Measurements from ENCODE around the gene LRP2. TPM values are rescaled to one million over a fixed set of nuclear protein-coding genes. Genes with fewer than 3 reads are reported as not detected.

LRP2 gene
- total and polyA plus RNA-seq, 2 of the 4 experiments (the other 2 are of a cell fraction), result not detected

GRCh38 chr2:169240405-169240804 is 121.9 kb downstream of the LRP2 start:
- BruUV-seq (replicated peaks), result no TSS peak
- H3K23ac ChIP-seq (ENCODE audit: low read depth, low read length), result no peak overlapping the region
- ChIA-PET CTCF (no interaction called here), POLR2A (ENCODE audit: unreplicated experiment) (no interaction called here)
- H3K27ac ChIP-seq (ENCODE audit: insufficient read depth, low read length), result no peak overlapping the region
- no peak overlapping the region for H2BK15ac ChIP-seq (ENCODE audit: low read depth, low read length)
- H2BK20ac ChIP-seq (ENCODE audit: low read depth, low read length), result no peak overlapping the region
- intact Hi-C loops (cut with micrococcal nuclease), result no loop called here
- H4K91ac ChIP-seq (ENCODE audit: insufficient read depth, low read depth, low read length), result no peak overlapping the region
- H3K18ac ChIP-seq (ENCODE audit: low read depth, low read length), result no peak overlapping the region
- DNase-seq (no peak), ATAC-seq (ENCODE audit: low read depth) (no peak)
- no peak overlapping the region for H3K4ac ChIP-seq (ENCODE audit: low read depth, low read length)
- no peak overlapping the region for H3K9ac ChIP-seq (ENCODE audit: low read depth, low read length)
- H3K56ac ChIP-seq (ENCODE audit: extremely low read depth, insufficient read depth, low read length), result no peak overlapping the region
- no peaks in the 10 kb centered on the region for H4K20me1 ChIP-seq (ENCODE audit: insufficient read depth, low read length)
- no peak overlapping the region for H2AFZ ChIP-seq (replicated peaks; ENCODE audit: low read length, poor library complexity)
- no peak overlapping the region for H3K14ac ChIP-seq (replicated peaks; ENCODE audit: low read depth, low read length)
- TF ChIP-seq POLR2A (IDR thresholded peaks at IDR 0.05; ENCODE audit: low read depth, low read length), result no peak
- no peak for TF ChIP-seq RFX5 (IDR thresholded peaks at IDR 0.05; ENCODE audit: low read depth, low read length)
- no peak for TF ChIP-seq CHD1 (IDR thresholded peaks at IDR 0.05; ENCODE audit: low read depth, low read length)
- no peak for TF ChIP-seq SMC3 (IDR thresholded peaks at IDR 0.05; ENCODE audit: low read depth, low read length)
- TF ChIP-seq MXI1 (IDR thresholded peaks at IDR 0.05; ENCODE audit: borderline replicate concordance, low read depth, low read length), result no peak
- no peak for TF ChIP-seq RAD21 (IDR thresholded peaks at IDR 0.05; ENCODE audit: low read length)
- TF ChIP-seq CEBPB (IDR thresholded peaks at IDR 0.05; ENCODE audit: low read depth, low read length), result no peak
- TF ChIP-seq MAFK (IDR thresholded peaks at IDR 0.05; ENCODE audit: low read depth, low read length), result no peak
- no peak for TF ChIP-seq ELK1 (IDR thresholded peaks at IDR 0.05; ENCODE audit: borderline replicate concordance, low read depth, low read length)
- no peak for TF ChIP-seq NFE2L2 (IDR thresholded peaks at IDR 0.05; ENCODE audit: low read depth, low read length)
- TF ChIP-seq CTCF (conservative IDR thresholded peaks at IDR 0.05; ENCODE audit: low read depth, low read length), result no peak
- no peak for TF ChIP-seq USF2 (IDR thresholded peaks at IDR 0.05; ENCODE audit: low read depth, low read length)
- no peak for TF ChIP-seq FOS (IDR thresholded peaks at IDR 0.05; ENCODE audit: low read depth, low read length)
- no peak for TF ChIP-seq RCOR1 (IDR thresholded peaks at IDR 0.05; ENCODE audit: insufficient replicate concordance, low read length)
- no peak for TF ChIP-seq BHLHE40 (IDR thresholded peaks at IDR 0.05; ENCODE audit: low read depth, low read length)
- TF ChIP-seq MAZ (IDR thresholded peaks at IDR 0.05; ENCODE audit: borderline replicate concordance, low read depth, low read length), result no peak
- no peaks in the 10 kb centered on the region for H3K27me3 ChIP-seq (ENCODE audit: control insufficient read depth, insufficient read depth, low read length)
- H3K36me3 ChIP-seq (ENCODE audit: control insufficient read depth, insufficient read depth, low read length), result no peaks in the 10 kb centered on the region
- H4K8ac ChIP-seq (ENCODE audit: low read depth in 2 of 2, low read length in 2 of 2), result no peak overlapping the region
- H3K4me2 ChIP-seq (ENCODE audit: low read depth, low read length), result no peak overlapping the region
- no peaks in the 10 kb centered on the region for H3K4me1 ChIP-seq (ENCODE audit: control insufficient read depth, insufficient read depth, low read length)
- H2AK5ac ChIP-seq (ENCODE audit: low read depth, low read length), result no peak overlapping the region
- no peak overlapping the region for H4K5ac ChIP-seq (ENCODE audit: low read depth, low read length)
- WGBS, 2 experiments (ENCODE audit: extremely low coverage in 2 of 2, insufficient read length in 1 of 2), result no CpG with 5 or more reads among the region's 1 CpG
- no peaks in the 10 kb centered on the region for H3K79me1 ChIP-seq (ENCODE audit: low read depth in 1 of 2, low read length in 2 of 2)
- no peak overlapping the region for H3K4me3 ChIP-seq (ENCODE audit: insufficient read depth, low read depth, low read length)
- no peaks in the 10 kb centered on the region for H3K9me1 ChIP-seq (ENCODE audit: insufficient read depth, low read length)
- H3K9me3 ChIP-seq (ENCODE audit: control insufficient read depth, insufficient read depth, low read length), result peaks cover 2% of the 10 kb centered on the region; the same call in 1 of the 2 replicates
- in situ Hi-C loops (cut with MboI; ENCODE audit: low sequenced_read_pairs), result no loop called here
- dilution Hi-C loops (cut with HindIII; ENCODE audit: low sequenced_read_pairs, unreplicated experiment), result no loop called here
- H2BK5ac ChIP-seq (ENCODE audit: low read depth, low read length, poor library complexity, severe bottlenecking), result no peak overlapping the region
- H2AK9ac ChIP-seq (replicated peaks; ENCODE audit: low read depth, low read length, poor library complexity), result no peak overlapping the region
- H2BK120ac ChIP-seq (ENCODE audit: low read depth, low read length), result no peak overlapping the region
